NCI-H1105 treated with DMSO at 0.1 percent for 48 hours (cell line): ENCODE data around the gene NIM1K.
A peak's percentile ranks its signal among the peaks of the same experiment; 100 is the strongest.
"Not testable (repeated sequence)": the region's sequence is repeated elsewhere in the genome, so short reads cannot be mapped to it uniquely, and the experiment has no call there.

Experiments used
- DNase-seq: peaks from one replicate; lab custom pipeline; 2025; lab: John Stamatoyannopoulos, UW

Gene NIM1K

DNA sequence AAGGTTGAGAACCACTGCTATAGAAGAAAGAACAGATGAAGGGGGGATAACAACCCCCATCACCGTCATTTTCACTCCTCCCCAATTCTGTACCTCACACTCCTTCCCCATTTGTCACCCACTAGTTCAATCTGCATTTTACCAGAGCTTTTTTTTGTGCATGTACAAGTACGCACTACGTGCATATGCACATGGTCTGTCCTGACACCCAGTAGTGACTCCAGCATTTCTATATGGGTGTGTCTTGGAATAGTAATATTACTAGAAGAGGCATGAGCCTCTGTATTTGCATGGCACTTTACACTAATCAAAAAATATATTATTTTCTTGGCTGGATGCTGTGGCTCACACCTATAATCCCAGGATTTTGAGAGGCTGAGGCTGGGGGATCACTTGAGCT, 38.7 kb downstream of the NIM1K start:
- DNase-seq: no peak

GRCh38 chr5:43231977-43232376, 40.0 kb downstream of the NIM1K start:
- DNase-seq: no peak

GRCh38 chr5:43232943-43233833, 41.2 kb downstream of the NIM1K start:
- peak; percentile 77 for DNase-seq

DNA sequence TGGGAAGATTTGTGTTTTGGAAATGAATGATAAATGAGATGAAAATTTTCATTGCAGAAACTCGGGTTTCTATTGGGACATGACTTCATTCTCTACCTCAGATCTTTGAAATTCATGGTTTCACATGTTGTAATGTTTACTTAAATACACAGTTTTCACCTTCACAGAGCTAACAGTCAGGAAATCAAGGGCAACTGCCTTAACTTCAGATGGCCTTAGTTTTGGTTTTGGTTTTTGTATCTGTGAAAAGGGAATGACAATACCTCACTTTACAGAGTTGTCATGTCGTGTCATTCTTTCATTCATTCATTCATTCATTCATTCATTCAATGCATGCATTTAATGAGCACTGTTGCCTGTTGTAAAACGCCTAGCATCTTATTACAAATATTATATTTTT, 41.9 kb downstream of the NIM1K start:
- no peak for DNase-seq

GRCh38 chr5:43236653-43237355, 44.8 kb downstream of the NIM1K start:
- DNase-seq: no peak

- no peak for DNase-seq
These were observed 50.2 kb downstream of the NIM1K start for GRCh38 chr5:43242196-43242595.

- no peak for DNase-seq
These were observed 51.2 kb downstream of the NIM1K start for GRCh38 chr5:43243270-43243669.

- no peak for DNase-seq
These were observed 53.0 kb downstream of the NIM1K start for GRCh38 chr5:43244823-43245565.

GRCh38 chr5:43245724-43246385, 53.8 kb downstream of the NIM1K start:
- DNase-seq: no peak

DNA sequence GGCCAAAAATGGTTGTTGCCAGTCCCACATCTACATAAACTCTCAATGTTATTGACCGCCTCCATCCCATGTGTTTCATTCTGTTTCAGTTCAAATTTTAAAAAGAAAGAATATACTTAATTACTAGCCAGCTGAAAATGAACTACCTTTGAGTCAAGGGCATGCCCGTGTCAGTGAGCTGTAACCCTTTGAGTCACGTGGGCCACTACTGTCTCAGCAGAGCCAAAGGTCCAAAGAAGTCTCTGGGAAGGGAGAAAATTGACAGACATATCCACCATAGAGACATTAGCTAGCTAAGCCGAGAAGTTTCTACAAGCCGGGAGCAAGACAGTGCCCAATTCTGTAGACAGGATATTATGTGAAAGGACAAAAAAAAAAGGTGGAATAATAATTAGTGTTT, 59.7 kb downstream of the NIM1K start:
- DNase-seq: no peak

DNA sequence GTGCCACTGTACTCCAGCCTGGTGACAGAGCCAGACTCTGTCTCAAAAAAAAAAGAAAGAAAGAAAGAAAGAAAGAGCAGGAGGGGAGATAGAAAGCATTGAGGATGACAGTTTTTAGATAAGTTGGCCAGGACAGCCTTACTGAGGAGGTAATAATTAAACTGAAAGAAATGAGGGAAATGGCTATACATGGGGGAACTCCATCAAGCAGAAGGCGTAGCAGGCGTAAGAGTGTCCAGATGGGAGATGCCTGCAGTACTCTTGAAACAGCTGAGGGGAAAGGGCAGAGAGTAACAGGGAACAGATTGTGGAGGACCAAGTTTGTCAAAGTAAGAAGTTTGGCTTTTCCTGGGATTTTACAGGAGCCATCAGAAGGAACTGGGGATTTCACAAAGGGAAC, 63.7 kb downstream of the NIM1K start:
- no peak for DNase-seq

DNA sequence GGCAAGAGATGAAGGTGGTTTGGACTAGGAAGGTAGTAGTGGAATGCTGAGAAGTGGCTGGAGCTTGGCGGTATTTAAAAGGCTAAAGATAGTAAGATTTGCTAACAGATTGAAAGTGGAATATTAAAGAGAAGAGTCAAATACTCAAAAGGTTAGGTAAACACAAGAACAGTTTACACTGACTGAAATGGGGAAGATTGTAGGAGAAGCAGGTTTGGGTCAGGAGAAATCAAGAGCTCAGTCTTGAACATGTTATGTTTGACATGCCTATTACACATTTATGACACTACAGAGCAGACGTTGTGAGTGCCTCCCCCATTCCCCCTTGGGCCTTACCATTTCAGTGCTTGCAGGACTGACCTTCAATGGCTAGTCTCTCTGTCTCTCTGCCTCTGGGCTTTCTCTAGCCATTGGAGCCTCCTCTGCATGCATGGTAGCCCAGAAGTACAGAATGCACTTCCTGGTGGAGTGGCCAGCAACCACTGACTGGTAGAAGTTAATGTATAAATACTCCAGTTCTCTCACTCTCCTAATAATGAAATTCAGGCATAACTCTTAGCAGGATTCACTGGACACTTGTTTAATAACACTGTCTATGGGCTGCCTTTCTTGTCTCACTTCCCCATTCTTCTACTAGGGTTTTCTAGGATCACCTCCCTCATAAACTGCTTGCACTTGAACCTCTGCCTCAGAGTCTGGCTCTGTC, 64.4 kb downstream of the NIM1K start:
- no peak for DNase-seq

GRCh38 chr5:43258116-43258515, 66.1 kb downstream of the NIM1K start:
- DNase-seq: no peak

DNA sequence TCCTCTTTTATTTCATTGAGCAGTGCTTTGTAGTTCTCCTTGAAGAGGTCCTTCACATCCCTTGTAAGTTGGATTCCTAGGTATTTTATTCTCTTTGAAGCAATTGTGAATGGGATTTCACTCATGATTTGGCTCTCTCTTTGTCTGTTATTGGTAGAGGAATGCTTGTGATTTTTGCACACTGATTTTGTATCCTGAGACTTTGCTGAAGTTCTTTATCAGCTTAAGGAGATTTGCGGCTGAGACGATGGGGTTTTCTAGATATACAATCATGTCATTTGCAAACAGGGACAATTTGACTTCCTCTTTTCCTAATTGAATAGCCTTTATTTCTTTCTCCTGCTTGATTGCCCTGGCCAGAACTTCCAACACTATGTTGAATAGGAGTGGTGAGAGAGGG, 70.2 kb downstream of the NIM1K start:
- DNase-seq: not testable (repeated sequence)

- no peak for DNase-seq
These were observed 76.3 kb downstream of the NIM1K start for GRCh38 chr5:43268188-43268820.

GRCh38 chr5:43270645-43271044, 78.6 kb downstream of the NIM1K start:
- DNase-seq: no peak

- no peak for DNase-seq
These were observed 81.5 kb downstream of the NIM1K start for GRCh38 chr5:43273552-43273951.

DNA sequence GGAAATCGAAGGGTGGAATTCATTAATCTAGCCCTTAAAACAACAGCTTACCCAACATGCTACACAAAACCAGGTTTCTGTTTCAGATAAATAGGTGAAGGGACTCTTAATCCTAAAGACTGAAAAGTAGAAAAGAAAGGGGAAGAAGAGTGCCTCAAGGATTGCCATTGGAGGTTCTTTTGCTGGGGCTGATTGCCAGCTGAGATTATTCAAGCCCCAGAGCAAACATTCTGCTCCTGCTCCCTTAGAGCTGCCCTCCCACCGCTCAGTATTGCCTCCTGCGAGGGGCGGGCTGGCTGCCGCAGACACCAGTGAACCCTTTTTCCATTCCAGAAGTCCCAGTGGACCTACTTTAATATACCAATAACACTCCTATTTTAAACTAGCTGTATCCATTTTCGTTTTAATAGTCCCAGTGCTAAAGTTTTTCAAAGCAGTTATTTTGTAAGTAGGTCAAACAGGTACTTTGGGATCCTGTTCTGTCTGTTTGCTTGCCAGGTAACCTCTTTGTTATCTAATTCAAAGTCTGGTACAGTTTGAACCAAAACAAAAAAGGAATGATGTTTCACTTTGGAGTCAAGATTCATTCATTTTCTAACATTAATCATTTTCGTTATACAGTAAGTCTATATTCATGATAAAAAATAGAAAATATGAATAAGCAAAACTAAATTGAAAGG, 82.5 kb downstream of the NIM1K start:
- no peak for DNase-seq

DNA sequence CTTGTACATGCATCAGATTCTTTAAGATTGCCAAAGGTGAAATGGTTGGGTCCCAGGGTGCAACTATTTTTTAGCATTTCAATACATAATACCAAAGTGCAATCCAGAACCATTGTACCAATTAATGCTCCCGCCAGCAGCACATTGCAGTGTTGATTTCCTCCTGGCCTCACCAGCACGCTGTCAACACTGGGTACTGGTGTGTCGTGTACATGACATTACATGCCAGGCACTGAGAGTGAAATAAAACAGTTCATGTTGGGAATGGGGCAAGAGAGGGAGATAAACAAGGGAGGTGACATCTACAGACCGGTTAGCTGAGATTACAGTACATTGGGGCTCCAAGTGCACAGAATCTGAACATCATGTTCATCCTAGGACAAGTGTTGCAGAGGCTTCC, 83.4 kb downstream of the NIM1K start:
- no peak for DNase-seq

DNA sequence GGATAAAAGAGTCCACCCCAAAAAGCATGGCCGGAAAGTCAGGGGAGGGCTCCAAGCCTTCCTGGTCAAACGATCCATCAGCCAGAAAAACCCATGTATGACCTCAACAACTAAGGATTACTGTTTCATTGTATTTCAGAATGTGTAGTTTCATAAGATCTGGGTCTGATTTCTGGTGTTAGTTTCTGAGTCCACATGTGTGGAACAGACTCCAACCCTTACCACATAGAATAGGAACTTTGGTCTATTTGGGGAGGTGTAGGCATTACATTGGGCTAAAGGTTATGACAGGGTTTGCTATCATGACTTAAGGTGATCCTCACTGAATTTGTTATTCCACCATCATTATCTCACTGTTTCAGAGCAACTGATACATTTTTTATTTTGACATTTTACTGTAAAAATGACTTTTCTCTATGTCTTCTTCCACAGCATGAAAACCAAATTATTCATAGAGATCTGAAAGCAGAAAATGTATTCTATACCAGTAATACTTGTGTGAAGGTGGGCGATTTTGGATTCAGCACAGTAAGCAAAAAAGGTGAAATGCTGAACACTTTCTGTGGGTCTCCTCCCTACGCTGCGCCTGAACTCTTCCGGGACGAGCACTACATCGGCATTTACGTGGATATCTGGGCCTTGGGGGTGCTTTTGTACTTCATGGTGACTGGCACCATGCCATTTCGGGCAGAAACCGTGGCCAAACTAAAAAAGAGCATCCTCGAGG, 87.7 kb downstream of the NIM1K start:
- DNase-seq: no peak
